Muscle of leg (tissue), 11 donors: ENCODE measurements around the gene ARHGAP4. TPM values are rescaled to one million over a fixed set of nuclear protein-coding genes. Genes with fewer than 3 reads are reported as not detected.

Experiments used
- DNase-seq: peaks from one replicate; pipeline ENCODE4 v3.0.0; 2013
- H3K27ac ChIP-seq: one replicate; pipeline ENCODE4 v1.5.1; 2013; ENCODE audit warnings: mild to moderate bottlenecking, low read length, control low read depth
- H3K27me3 ChIP-seq: one replicate; pipeline ENCODE4 v1.6.1; 2013; ENCODE audit warnings: low read length; ENCODE audit not compliant: control insufficient read depth, insufficient read depth
- H3K36me3 ChIP-seq: one replicate; pipeline ENCODE4 v1.6.1; 2013; ENCODE audit warnings: low read length; ENCODE audit not compliant: control insufficient read depth, insufficient read depth
- H3K4me1 ChIP-seq: one replicate; pipeline ENCODE4 v1.6.1; 2013; ENCODE audit warnings: low read length; ENCODE audit not compliant: control insufficient read depth, insufficient read depth
- H3K4me3 ChIP-seq: one replicate; pipeline ENCODE4 v1.5.1; 2013; ENCODE audit warnings: low read length, control low read depth
- H3K9me3 ChIP-seq: replicated peaks from 2 replicates; pipeline ENCODE4 v1.6.1; 2013; ENCODE audit warnings: low read depth, low read length; ENCODE audit not compliant: control insufficient read depth
- WGBS: methylation state at CpG from one replicate; pipeline ENCODE4 v1.1.5; 2013; ENCODE audit warnings: missing lambda C conversion rate; ENCODE audit not compliant: insufficient coverage; 5-methylcytosine and 5-hydroxymethylcytosine counted together
- polyA plus RNA-seq, 8 donors: library from polyadenylated mRNA; unstranded; fragments of 120-200 nt; gene quantifications; one replicate each; pipeline versions ENCODE4 v1.2.1 to v1.2.3, GENCODE V29; 2013; ENCODE audit warnings: inconsistent platforms in 1 of 8, low replicate concordance in 1 of 8; ENCODE audit not compliant: insufficient read length in 8 of 8, insufficient read depth in 1 of 8
- total RNA-seq: library from RNA; stranded (reverse); fragments of 120-200 nt; gene quantifications from one replicate; pipeline ENCODE4 v1.2.4, GENCODE V29; 2013

ARHGAP4 gene
- total and polyA plus RNA-seq, 9 donors: 15.1 to 30.8 (median 20.0) TPM

GRCh38 chrX:153906126-153906917, 19.7 kb downstream of the ARHGAP4 start:
- H3K27ac ChIP-seq: no peak overlapping the region
- no peak for DNase-seq
- 79% methylated on average over 27 of the region's 27 CpGs for WGBS
- peaks cover 31% of the 10 kb centered on the region for H3K4me1 ChIP-seq
- H3K9me3 ChIP-seq: no peaks in the 10 kb centered on the region
- peaks cover 36% of the 10 kb centered on the region for H3K27me3 ChIP-seq
- H3K4me3 ChIP-seq: no peak overlapping the region
- peaks cover 4% of the 10 kb centered on the region for H3K36me3 ChIP-seq

- Histone ChIP-seq H3K27ac (no peak overlapping the region), H3K9me3 (no peaks in the 10 kb centered on the region), H3K4me3 (no peak overlapping the region), H3K36me3 (peaks cover 4% of the 10 kb centered on the region), H3K4me1 (peaks cover 37% of the 10 kb centered on the region), H3K27me3 (peaks cover 35% of the 10 kb centered on the region)
- WGBS: 97% methylated on average over 31 of the region's 32 CpGs
- no peak for DNase-seq
Observed at GRCh38 chrX:153905481-153906095, 20.5 kb downstream of the ARHGAP4 start.

- peaks cover 4% of the 10 kb centered on the region for H3K36me3 ChIP-seq
- no peak for DNase-seq
- peaks cover 32% of the 10 kb centered on the region for H3K27me3 ChIP-seq
- H3K4me3 ChIP-seq: no peak within 1 kb of the TSS
- no peaks in the 10 kb centered on the region for H3K9me3 ChIP-seq
- H3K27ac ChIP-seq: peak within 1 kb of the TSS; percentile 42
- peaks cover 37% of the 10 kb centered on the region for H3K4me1 ChIP-seq
- 50% methylated on average over 18 of the region's 26 CpGs for WGBS
Observed at GRCh38 chrX:153903991-153904957, 21.8 kb downstream of the ARHGAP4 start, which contains the start of gene AVPR2. Gene AVPR2 (plus strand): TSS chrX:153904673. CDS start chrX:153905146, 473 bp downstream.

GRCh38 chrX:153903238-153903980, 22.7 kb downstream of the ARHGAP4 start:
- DNase-seq: peak; percentile 49
- H3K9me3 ChIP-seq: no peaks in the 10 kb centered on the region
- H3K4me3 ChIP-seq: no peak overlapping the region
- WGBS: 63% methylated on average over 15 of the region's 18 CpGs
- peaks cover 28% of the 10 kb centered on the region for H3K27me3 ChIP-seq
- H3K27ac ChIP-seq: peak overlapping the region; percentile 42
- no peaks in the 10 kb centered on the region for H3K36me3 ChIP-seq
- H3K4me1 ChIP-seq: peaks cover 37% of the 10 kb centered on the region

- 71% methylated on average over 8 of the region's 10 CpGs for WGBS
- DNase-seq: no peak
- Histone ChIP-seq H3K9me3 (no peaks in the 10 kb centered on the region), H3K4me1 (peaks cover 37% of the 10 kb centered on the region), H3K36me3 (no peaks in the 10 kb centered on the region), H3K27ac (no peak overlapping the region), H3K27me3 (peaks cover 25% of the 10 kb centered on the region), H3K4me3 (no peak overlapping the region)
Observed at GRCh38 chrX:153902385-153902784, 23.7 kb downstream of the ARHGAP4 start.

- DNase-seq: no peak
- Histone ChIP-seq H3K9me3 (no peaks in the 10 kb centered on the region), H3K4me3 (no peak overlapping the region), H3K4me1 (peaks cover 37% of the 10 kb centered on the region), H3K27ac (no peak overlapping the region), H3K36me3 (no peaks in the 10 kb centered on the region), H3K27me3 (peaks cover 24% of the 10 kb centered on the region)
- 38% methylated on average over 8 of the region's 8 CpGs for WGBS
Observed at GRCh38 chrX:153901753-153902140, 24.3 kb downstream of the ARHGAP4 start.

- Histone ChIP-seq H3K27ac (peak overlapping the region; percentile 21), H3K27me3 (peaks cover 29% of the 10 kb centered on the region), H3K9me3 (peaks cover 4% of the 10 kb centered on the region), H3K4me3 (no peak overlapping the region), H3K36me3 (no peaks in the 10 kb centered on the region), H3K4me1 (peaks cover 37% of the 10 kb centered on the region)
- DNase-seq: peak; percentile 89
- WGBS: 49% methylated on average over 21 of the region's 26 CpGs
Observed at GRCh38 chrX:153900831-153901752, 25.0 kb downstream of the ARHGAP4 start.

- Histone ChIP-seq H3K9me3 (peaks cover 6% of the 10 kb centered on the region), H3K4me3 (no peak overlapping the region), H3K27ac (no peak overlapping the region), H3K27me3 (peaks cover 36% of the 10 kb centered on the region), H3K36me3 (no peaks in the 10 kb centered on the region), H3K4me1 (peaks cover 19% of the 10 kb centered on the region)
- no peak for DNase-seq
Observed at GRCh38 chrX:153897899-153898298, 28.2 kb downstream of the ARHGAP4 start.

- WGBS: 75% methylated on average over 2 of the region's 6 CpGs
- Histone ChIP-seq H3K4me3 (no peak overlapping the region), H3K36me3 (no peaks in the 10 kb centered on the region), H3K27ac (no peak overlapping the region), H3K4me1 (peaks cover 7% of the 10 kb centered on the region), H3K27me3 (peaks cover 73% of the 10 kb centered on the region), H3K9me3 (no peaks in the 10 kb centered on the region)
- DNase-seq: no peak
Observed at GRCh38 chrX:153889123-153889522, 36.9 kb downstream of the ARHGAP4 start.
